ENCODE data around the gene MEGF11. TPM values are rescaled to one million over a fixed set of nuclear protein-coding genes. Genes with fewer than 3 reads are reported as not detected.

MEGF11 gene
- total and polyA plus RNA-seq, 9 donors: 0.04 to 11.4 (median 0.40) TPM; not detected in 2

DNA sequence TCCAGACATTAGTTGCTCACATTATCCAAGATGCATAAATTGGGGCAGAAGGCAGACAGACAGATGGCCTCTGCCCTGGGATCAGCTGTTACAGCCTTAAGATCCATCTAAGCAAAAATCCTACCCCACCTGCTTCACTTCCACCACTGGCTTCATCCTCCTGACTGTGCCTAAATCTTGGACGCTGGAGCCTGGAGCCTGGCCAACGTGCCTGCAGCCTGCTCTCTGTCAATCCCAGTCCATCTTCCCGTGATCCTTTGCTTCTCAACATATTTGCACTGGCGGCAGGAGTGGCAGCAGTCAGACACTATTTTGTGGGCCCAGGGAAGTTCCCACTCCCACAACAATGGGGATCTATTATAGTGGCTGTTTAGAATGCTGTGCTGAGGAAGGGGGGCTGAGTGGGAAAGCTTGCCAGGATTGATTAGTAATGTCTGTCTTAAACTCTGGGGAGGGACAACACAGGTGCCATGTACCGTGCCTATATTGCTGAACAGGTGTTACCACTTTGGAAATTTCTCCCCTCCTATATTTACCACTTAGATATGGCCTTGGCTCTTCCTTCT is 121.2 kb downstream of the MEGF11 start:
- WGBS, 3 donors: 51 to 53% (median 52%) methylated on average over 5 of the region's 5 CpGs
- TF ChIP-seq CTCF (IDR thresholded peaks at IDR 0.05): no peak
- no peak for TF ChIP-seq POLR2A (IDR thresholded peaks at IDR 0.05)
- TF ChIP-seq EP300 (IDR thresholded peaks at IDR 0.05): no peak
- H3K36me3 ChIP-seq: no peaks in the 10 kb centered on the region

DNA sequence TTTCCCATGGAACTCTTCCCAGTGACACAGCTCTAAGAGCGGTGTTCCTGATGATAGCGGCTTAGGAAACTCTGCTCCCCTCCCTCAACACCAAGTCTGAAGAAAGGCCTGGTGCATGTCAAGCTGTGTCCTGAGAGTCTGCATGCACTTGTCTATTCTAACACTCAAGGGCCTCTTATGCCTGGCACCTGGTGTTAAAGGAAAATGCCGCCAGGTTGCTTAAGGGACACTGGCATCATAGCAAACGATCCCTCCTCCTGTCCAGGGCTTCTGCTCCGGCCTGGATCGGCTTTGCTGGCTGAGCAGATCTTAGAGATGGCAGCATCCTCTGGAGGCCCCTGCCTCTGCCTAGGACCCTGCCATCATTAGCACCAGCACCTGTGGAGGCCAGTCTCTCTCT is 121.7 kb downstream of the MEGF11 start:
- intact Hi-C loops (cut with DNase I): no loop called here
- H3K9me3 ChIP-seq: no peaks in the 10 kb centered on the region
- no peak overlapping the region for H3K27ac ChIP-seq
- H3K36me3 ChIP-seq: no peaks in the 10 kb centered on the region
- 91 to 98% (median 91%) methylated on average over 6 of the region's 6 CpGs for WGBS, 3 donors
- peaks cover 3% of the 10 kb centered on the region for H3K4me1 ChIP-seq (ENCODE audit: insufficient read depth)
- H3K4me3 ChIP-seq: no peak overlapping the region
- TF ChIP-seq EP300 (IDR thresholded peaks at IDR 0.05) (no peak), POLR2A (IDR thresholded peaks at IDR 0.05) (no peak), CTCF (IDR thresholded peaks at IDR 0.05) (no peak)
- no peaks in the 10 kb centered on the region for H3K27me3 ChIP-seq
- DNase-seq: no peak

More for the DNA sequence above, 121.2 kb downstream of the MEGF11 start:
- Histone ChIP-seq H3K27ac (no peak overlapping the region), H3K27me3 (no peaks in the 10 kb centered on the region), H3K4me3 (no peak overlapping the region), H3K9me3 (no peaks in the 10 kb centered on the region), H3K4me1 (ENCODE audit: insufficient read depth) (peaks cover 3% of the 10 kb centered on the region)
- intact Hi-C loops (cut with DNase I): no loop called here
- no peak for DNase-seq

DNA sequence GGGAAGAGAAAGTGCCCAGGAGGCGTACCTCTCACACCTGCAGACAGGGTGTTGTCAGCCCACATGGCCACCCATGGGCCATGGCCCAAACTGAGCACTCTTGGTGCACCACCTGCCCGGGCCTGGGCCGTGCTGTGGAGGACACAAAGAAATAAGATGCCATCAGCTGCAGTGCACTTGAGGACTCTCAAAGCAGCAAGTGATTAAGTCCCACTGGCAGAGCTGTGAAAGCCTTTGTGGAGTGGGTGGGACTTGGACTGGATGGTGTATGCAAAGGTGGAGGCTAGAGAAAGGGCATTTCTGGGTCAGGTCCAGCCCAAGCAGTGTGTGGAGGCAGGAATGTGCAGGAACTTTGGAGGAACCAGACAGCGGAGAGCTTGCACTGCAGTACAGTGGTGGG is 122.3 kb downstream of the MEGF11 start:
- Histone ChIP-seq H3K9me3 (no peaks in the 10 kb centered on the region), H3K4me1 (ENCODE audit: insufficient read depth) (peaks cover 3% of the 10 kb centered on the region), H3K36me3 (no peaks in the 10 kb centered on the region), H3K27ac (no peak overlapping the region), H3K27me3 (no peaks in the 10 kb centered on the region), H3K4me3 (no peak overlapping the region)
- intact Hi-C loops (cut with DNase I): no loop called here
- TF ChIP-seq EP300 (IDR thresholded peaks at IDR 0.05): no peak
- no peak for TF ChIP-seq CTCF (IDR thresholded peaks at IDR 0.05)
- no peak for TF ChIP-seq POLR2A (IDR thresholded peaks at IDR 0.05)
- WGBS, 3 donors: 90 to 93% (median 91%) methylated on average over 4 of the region's 4 CpGs
- DNase-seq: no peak

- intact Hi-C loops (cut with DNase I): no loop called here
- TF ChIP-seq EP300 (IDR thresholded peaks at IDR 0.05): no peak
- TF ChIP-seq CTCF (IDR thresholded peaks at IDR 0.05): no peak
- no peak for TF ChIP-seq POLR2A (IDR thresholded peaks at IDR 0.05)
- no peak for DNase-seq
- Histone ChIP-seq H3K27me3 (no peaks in the 10 kb centered on the region), H3K9me3 (no peaks in the 10 kb centered on the region), H3K4me3 (no peak overlapping the region), H3K4me1 (ENCODE audit: insufficient read depth) (peaks cover 3% of the 10 kb centered on the region), H3K36me3 (no peaks in the 10 kb centered on the region), H3K27ac (no peak overlapping the region)
- 69 to 75% (median 72%) methylated on average over 3 of the region's 3 CpGs for WGBS, 3 donors
Measured at GRCh38 chr15:66130496-66131034, 123.0 kb downstream of the MEGF11 start.
